NCI-H2196 (cell line): ENCODE measurements around the gene RASA3.

Source experiments
- DNase-seq: peaks from one replicate; lab custom pipeline; 2025; ENCODE audit not compliant: unreplicated experiment; lab: John Stamatoyannopoulos, UW

RASA3 gene

DNA sequence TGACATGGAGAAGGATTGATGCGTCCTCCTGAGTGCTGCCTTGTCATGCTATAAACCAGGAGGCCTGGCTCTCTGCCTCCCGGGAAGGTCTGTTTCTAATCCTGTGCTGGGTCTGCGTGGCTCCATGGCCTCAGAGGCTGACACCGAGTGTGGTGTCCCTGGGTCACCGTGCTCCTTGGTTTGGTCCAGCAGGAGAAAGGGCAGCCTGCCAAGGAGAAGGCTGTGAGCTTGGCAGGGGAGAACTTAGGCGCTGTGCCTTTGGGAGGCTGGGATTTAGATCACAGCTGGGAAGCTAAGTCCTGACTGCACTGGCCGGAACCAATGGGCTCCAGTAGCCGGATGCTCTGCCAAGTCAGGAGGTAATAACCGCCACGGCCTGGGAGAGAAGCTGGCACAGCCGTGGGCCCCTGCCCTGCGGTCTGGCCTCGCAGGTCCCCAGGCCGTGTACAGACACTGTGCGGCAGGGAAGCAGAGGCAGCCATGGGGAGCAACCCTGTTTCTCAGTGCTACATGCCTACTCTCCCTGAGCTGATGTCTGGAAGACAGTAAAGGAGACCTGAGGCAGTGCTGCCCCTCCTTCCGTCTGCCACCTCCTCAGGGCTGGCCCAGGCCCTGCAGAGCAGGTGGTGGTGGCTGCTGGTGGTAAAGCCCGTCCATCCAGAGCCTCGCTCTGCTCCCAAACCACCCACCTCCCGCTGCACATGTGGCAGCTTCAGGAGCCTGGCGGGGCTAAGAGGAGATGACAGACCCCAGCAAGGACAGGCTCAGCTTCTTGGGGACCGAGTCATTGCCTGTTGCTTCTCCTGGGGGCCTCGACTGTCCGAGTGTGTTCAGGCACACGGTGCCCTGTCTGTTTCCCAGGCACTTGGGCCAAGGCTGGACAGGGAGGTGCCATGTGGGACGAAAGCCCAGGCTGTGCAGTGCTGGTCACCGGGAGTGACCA is 203.5 kb downstream of the RASA3 start:
- no peak for DNase-seq
